DMS 273 treated with DMSO at 0.1 percent for 48 hours (cell line): Measurements from ENCODE around the gene RABAC1.
A peak's percentile ranks its signal among the peaks of the same experiment; 100 is the strongest.
"Not testable (repeated sequence)": the region's sequence is repeated elsewhere in the genome, so short reads cannot be mapped to it uniquely, and the experiment has no call there.

Source experiments
- DNase-seq: peaks from one replicate; lab custom pipeline; 2025; lab: John Stamatoyannopoulos, UW

The RABAC1 gene

GRCh38 chr19:41945135-41945766, 13.9 kb downstream of the RABAC1 start:
- DNase-seq: no peak

- no peak for DNase-seq
Observed at GRCh38 chr19:41944336-41944735, 14.8 kb downstream of the RABAC1 start.

GRCh38 chr19:41941410-41942202, 17.5 kb downstream of the RABAC1 start:
- DNase-seq: no peak

GRCh38 chr19:41940731-41941409, 18.3 kb downstream of the RABAC1 start:
- no peak for DNase-seq

- DNase-seq: no peak
Observed at GRCh38 chr19:41939861-41940730, 19.0 kb downstream of the RABAC1 start.

- not testable (repeated sequence) for DNase-seq
Observed at GRCh38 chr19:41939209-41939608, 19.9 kb downstream of the RABAC1 start.

GRCh38 chr19:41937525-41938468, 21.3 kb downstream of the RABAC1 start:
- no peak for DNase-seq

GRCh38 chr19:41936961-41937360, 22.2 kb downstream of the RABAC1 start:
- DNase-seq: no peak

GRCh38 chr19:41936416-41936850, 22.7 kb downstream of the RABAC1 start:
- no peak for DNase-seq

GRCh38 chr19:41935760-41936415, 23.2 kb downstream of the RABAC1 start:
- DNase-seq: no peak

GRCh38 chr19:41934849-41935374, 24.2 kb downstream of the RABAC1 start:
- DNase-seq: no peak

GRCh38 chr19:41933693-41934426, 25.3 kb downstream of the RABAC1 start:
- DNase-seq: no peak

- peak; percentile 69 for DNase-seq
Observed at GRCh38 chr19:41932720-41933332, 26.3 kb downstream of the RABAC1 start.

GRCh38 chr19:41932259-41932719, 26.8 kb downstream of the RABAC1 start:
- DNase-seq: no peak

GRCh38 chr19:41930926-41931592, 28.1 kb downstream of the RABAC1 start:
- DNase-seq: no peak

- no peak for DNase-seq
Observed at GRCh38 chr19:41930322-41930722, 28.8 kb downstream of the RABAC1 start.

- DNase-seq: no peak
Observed at GRCh38 chr19:41929536-41930071, 29.5 kb downstream of the RABAC1 start.
